ENCODE data around the gene IQCH.

The IQCH gene

DNA sequence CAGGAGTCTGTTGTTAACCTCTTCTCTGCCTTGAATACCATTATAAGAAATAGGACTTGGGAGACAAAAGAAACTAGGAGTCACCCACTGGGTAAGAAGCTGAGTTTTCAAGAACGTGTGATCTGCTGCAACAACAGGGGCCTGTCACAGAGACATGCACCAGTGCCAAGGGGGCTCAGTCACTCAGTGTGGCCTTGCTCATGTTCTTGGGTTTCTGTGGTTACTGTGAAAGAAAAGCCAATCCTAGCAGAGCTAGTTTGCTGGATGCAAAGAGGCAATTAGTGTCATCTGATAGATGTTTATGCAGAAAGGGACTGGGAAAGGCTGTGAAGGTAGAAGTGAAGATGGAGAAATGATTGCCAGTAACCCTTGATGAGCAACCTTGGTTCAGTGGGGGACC is 126.3 kb downstream of the IQCH start:
- Histone ChIP-seq H3K9me2 (replicated peaks; ENCODE audit: control insufficient read depth, low read length) (no peaks in the 10 kb centered on the region), H3K4me3 (ENCODE audit: low read length) (no peak overlapping the region), H3K27ac (ENCODE audit: low read depth, low read length) (no peak overlapping the region), H3K27me3 (ENCODE audit: control insufficient read depth, low read length) (peaks cover 9% of the 10 kb centered on the region), H3K79me2 (ENCODE audit: control insufficient read depth, low read length) (no peaks in the 10 kb centered on the region), H3K36me3 (ENCODE audit: control insufficient read depth, low read length) (no peaks in the 10 kb centered on the region), H3K9me3 (ENCODE audit: control insufficient read depth, insufficient read depth, low read length) (no peaks in the 10 kb centered on the region), H4K20me1 (ENCODE audit: control insufficient read depth, insufficient read depth, low read depth, low read length) (no peaks in the 10 kb centered on the region), H3K4me1 (ENCODE audit: control insufficient read depth, low read length) (no peaks in the 10 kb centered on the region), H3K4me2 (ENCODE audit: low read length) (no peak overlapping the region), H3F3A (ENCODE audit: control insufficient read depth, insufficient read depth) (no peaks in the 10 kb centered on the region)
- TF ChIP-seq EZH2phosphoT487 (IDR thresholded peaks at IDR 0.05; ENCODE audit: borderline replicate concordance, low read length), result no peak
- TF ChIP-seq, protein P1, sequence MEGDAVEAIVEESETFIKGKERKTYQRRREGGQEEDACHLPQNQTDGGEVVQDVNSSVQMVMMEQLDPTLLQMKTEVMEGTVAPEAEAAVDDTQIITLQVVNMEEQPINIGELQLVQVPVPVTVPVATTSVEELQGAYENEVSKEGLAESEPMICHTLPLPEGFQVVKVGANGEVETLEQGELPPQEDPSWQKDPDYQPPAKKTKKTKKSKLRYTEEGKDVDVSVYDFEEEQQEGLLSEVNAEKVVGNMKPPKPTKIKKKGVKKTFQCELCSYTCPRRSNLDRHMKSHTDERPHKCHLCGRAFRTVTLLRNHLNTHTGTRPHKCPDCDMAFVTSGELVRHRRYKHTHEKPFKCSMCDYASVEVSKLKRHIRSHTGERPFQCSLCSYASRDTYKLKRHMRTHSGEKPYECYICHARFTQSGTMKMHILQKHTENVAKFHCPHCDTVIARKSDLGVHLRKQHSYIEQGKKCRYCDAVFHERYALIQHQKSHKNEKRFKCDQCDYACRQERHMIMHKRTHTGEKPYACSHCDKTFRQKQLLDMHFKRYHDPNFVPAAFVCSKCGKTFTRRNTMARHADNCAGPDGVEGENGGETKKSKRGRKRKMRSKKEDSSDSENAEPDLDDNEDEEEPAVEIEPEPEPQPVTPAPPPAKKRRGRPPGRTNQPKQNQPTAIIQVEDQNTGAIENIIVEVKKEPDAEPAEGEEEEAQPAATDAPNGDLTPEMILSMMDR (IDR thresholded peaks at IDR 0.05; ENCODE audit: low read depth, low read length, poor library complexity, severe bottlenecking), result no peak

DNA sequence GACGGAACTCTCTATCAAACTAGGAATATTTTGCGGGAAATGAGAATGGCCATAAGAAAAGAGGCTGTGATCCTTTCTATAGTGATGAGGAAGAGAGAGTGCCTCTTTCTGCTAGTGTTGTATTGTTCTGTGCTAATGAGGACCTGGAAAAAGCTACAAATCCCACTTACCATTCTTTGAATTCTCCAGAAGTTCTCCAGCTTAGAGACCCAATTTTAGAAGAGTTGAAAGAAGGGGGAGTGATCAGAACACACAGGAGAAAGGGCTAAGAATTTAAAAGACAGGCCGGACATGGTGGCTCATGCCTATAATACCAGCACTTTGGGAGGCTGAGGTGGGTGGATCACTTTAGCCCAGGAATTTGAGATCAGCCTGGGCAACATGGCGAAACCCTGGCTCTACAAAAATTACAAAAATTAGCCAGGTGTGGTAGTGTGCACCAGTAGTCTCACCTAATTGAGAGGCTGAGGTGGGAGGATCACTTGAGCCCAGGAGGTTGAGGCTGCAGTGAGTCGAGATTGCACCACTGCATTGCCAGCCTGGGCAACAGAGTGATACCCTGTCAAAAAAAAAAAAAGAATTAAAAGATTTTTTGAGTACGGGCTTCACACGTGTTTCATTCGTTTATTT is 126.9 kb downstream of the IQCH start:
- H3K4me3 ChIP-seq (ENCODE audit: low read length), result no peak overlapping the region
- no peaks in the 10 kb centered on the region for H3F3A ChIP-seq (ENCODE audit: control insufficient read depth, insufficient read depth)
- no peaks in the 10 kb centered on the region for H3K79me2 ChIP-seq (ENCODE audit: control insufficient read depth, low read length)
- H3K9me3 ChIP-seq (ENCODE audit: control insufficient read depth, insufficient read depth, low read length), result no peaks in the 10 kb centered on the region
- H3K9me2 ChIP-seq (replicated peaks; ENCODE audit: control insufficient read depth, low read length), result no peaks in the 10 kb centered on the region
- no peak overlapping the region for H3K27ac ChIP-seq (ENCODE audit: low read depth, low read length)
- H4K20me1 ChIP-seq (ENCODE audit: control insufficient read depth, insufficient read depth, low read depth, low read length), result no peaks in the 10 kb centered on the region
- H3K4me2 ChIP-seq (ENCODE audit: low read length), result no peak overlapping the region
- no peaks in the 10 kb centered on the region for H3K36me3 ChIP-seq (ENCODE audit: control insufficient read depth, low read length)
- peaks cover 9% of the 10 kb centered on the region for H3K27me3 ChIP-seq (ENCODE audit: control insufficient read depth, low read length)
- H3K4me1 ChIP-seq (ENCODE audit: control insufficient read depth, low read length), result no peaks in the 10 kb centered on the region
- TF ChIP-seq, protein P1 (IDR thresholded peaks at IDR 0.05; ENCODE audit: low read depth, low read length, poor library complexity, severe bottlenecking), result no peak
- TF ChIP-seq EZH2phosphoT487 (IDR thresholded peaks at IDR 0.05; ENCODE audit: borderline replicate concordance, low read length), result no peak

DNA sequence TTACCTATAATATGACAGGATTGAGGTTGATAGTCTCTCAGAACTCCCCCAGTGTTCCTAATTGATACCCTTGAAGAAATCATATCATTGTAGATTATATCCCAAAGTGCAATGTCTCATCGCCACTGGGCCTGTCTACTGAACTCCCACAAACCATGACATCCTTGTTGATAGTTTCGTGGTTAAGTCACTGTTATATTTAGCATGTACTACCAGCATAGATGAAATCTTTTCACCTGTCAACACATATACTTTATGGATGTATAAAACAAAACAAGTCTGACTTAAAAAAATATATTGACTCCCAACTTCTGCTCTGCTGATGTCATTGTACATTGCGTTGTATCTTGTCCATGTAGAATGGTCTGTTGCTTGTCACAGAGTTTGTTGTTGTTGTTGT is 128.1 kb downstream of the IQCH start:
- no peak overlapping the region for H3K27ac ChIP-seq (ENCODE audit: low read depth, low read length)
- no peaks in the 10 kb centered on the region for H3K9me3 ChIP-seq (ENCODE audit: control insufficient read depth, insufficient read depth, low read length)
- H3K27me3 ChIP-seq (ENCODE audit: control insufficient read depth, low read length), result peaks cover 9% of the 10 kb centered on the region
- H3K79me2 ChIP-seq (ENCODE audit: control insufficient read depth, low read length), result no peaks in the 10 kb centered on the region
- H3F3A ChIP-seq (ENCODE audit: control insufficient read depth, insufficient read depth), result no peaks in the 10 kb centered on the region
- H4K20me1 ChIP-seq (ENCODE audit: control insufficient read depth, insufficient read depth, low read depth, low read length), result no peaks in the 10 kb centered on the region
- TF ChIP-seq EZH2phosphoT487 (IDR thresholded peaks at IDR 0.05; ENCODE audit: borderline replicate concordance, low read length), result no peak
- TF ChIP-seq, protein P1 (IDR thresholded peaks at IDR 0.05; ENCODE audit: low read depth, low read length, poor library complexity, severe bottlenecking), result no peak
- no peaks in the 10 kb centered on the region for H3K36me3 ChIP-seq (ENCODE audit: control insufficient read depth, low read length)
- no peaks in the 10 kb centered on the region for H3K4me1 ChIP-seq (ENCODE audit: control insufficient read depth, low read length)
- no peak overlapping the region for H3K4me2 ChIP-seq (ENCODE audit: low read length)
- H3K4me3 ChIP-seq (ENCODE audit: low read length), result no peak overlapping the region
- H3K9me2 ChIP-seq (replicated peaks; ENCODE audit: control insufficient read depth, low read length), result no peaks in the 10 kb centered on the region

Data from DOHH2 (cell line).